Thyroid gland (tissue), 4 donors: ENCODE results near the gene B4GALT4. TPM values are rescaled to one million over a fixed set of nuclear protein-coding genes. Genes with fewer than 3 reads are reported as not detected.
"Not testable (repeated sequence)": the region's sequence is repeated elsewhere in the genome, so short reads cannot be mapped to it uniquely, and the experiment has no call there.

Experiments
- DNase-seq, 2 donors: peaks; one replicate each; pipeline ENCODE4 v3.0.0-alpha.2; 2019
- H3K27ac ChIP-seq, 3 donors: fragments of 200-600 bp; sonication (generic); 1 replicate in 2 of 3; 2 replicates in 1 of 3; pipeline ENCODE4 v1.5.1; 2016 to 2019; ENCODE audit warnings: mild to moderate bottlenecking in 1 of 3, moderate library complexity in 1 of 3
- H3K27me3 ChIP-seq: fragments of 200-600 bp; sonication (generic); one replicate; pipeline ENCODE4 v1.5.1; 2019
- H3K36me3 ChIP-seq, 2 donors: fragments of 200-600 bp; sonication (generic); one replicate each; pipeline ENCODE4 v1.5.1; 2016 to 2019
- H3K4me1 ChIP-seq, 2 donors: fragments of 200-600 bp; sonication (generic); one replicate each; pipeline ENCODE4 v1.5.1; 2017 to 2019
- H3K4me3 ChIP-seq, 3 donors: fragments of 200-600 bp; sonication (generic); replicated peaks in 1 of 3; 1 replicate in 2 of 3; 2 replicates in 1 of 3; pipeline ENCODE4 v1.5.1; 2016; ENCODE audit warnings: mild to moderate bottlenecking in 1 of 3
- H3K9me3 ChIP-seq: fragments of 200-600 bp; sonication (generic); one replicate; pipeline ENCODE4 v1.5.1; 2017
- POLR2A ChIP-seq, 2 donors: fragments of 450-650 bp; IDR thresholded peaks; one replicate each; pipeline ENCODE4 v1.6.1; 2017; ENCODE audit warnings: antibody characterized with exemption in 2 of 2, mild to moderate bottlenecking in 2 of 2, moderate library complexity in 1 of 2
- WGBS, 2 donors: methylation state at CpG; one replicate each; pipeline ENCODE4 v1.1.5; 2017; 5-methylcytosine and 5-hydroxymethylcytosine counted together
- intact Hi-C: fragments of 100-400 bp; cut with DNase I; formaldehyde crosslinking; loops from one replicate; pipeline ENCODE4 v1.15.1; 2023
- total RNA-seq, 4 donors: library from RNA; depleted of rRNA; stranded (reverse); fragments of >200 nt; gene quantifications; one replicate each; pipeline ENCODE4 v1.2.3, GENCODE V29; 2016
- TF ChIP-seq, protein P1 (sequence below), 6 experiments: fragments of 200-600 bp in 3 of 6; fragments of 450-650 bp in 3 of 6; sonication (generic) in 3 of 6; IDR thresholded peaks; one replicate each; pipeline ENCODE4 v1.5.1; 2016 to 2019; ENCODE audit warnings: antibody characterized with exemption in 6 of 6, mild to moderate bottlenecking in 2 of 6, inconsistent platforms in 1 of 6, moderate library complexity in 1 of 6

B4GALT4 gene
- total RNA-seq, 4 donors from 2014 or later = 18.8 to 23.5 (median 21.3) TPM

DNA sequence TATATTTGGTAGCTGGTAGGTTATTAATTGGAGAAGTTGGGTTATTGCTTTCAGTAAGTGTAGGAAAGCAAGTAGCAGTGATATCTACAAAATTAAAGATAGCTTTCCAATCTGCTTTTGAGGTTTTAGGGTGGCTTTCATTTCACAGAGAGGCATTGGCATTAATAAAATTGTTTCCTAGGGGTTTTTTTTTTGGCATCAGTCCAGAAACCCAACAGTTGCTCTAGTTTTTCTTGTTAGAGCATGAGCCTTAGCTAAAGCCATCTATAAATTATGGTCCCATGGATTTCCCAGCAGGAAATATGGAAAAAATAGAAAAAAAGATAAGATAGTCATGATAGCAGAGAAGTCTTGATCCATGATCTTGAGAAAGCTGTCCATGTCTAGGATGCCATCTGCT, 3.0 kb upstream of the B4GALT4 start:
- Histone ChIP-seq H3K4me1 (peaks cover 8 to 17% of the 10 kb centered on the region in 2 donors), H3K36me3 (no peaks in the 10 kb centered on the region), H3K4me3 (no peak overlapping the region), H3K27me3 (no peaks in the 10 kb centered on the region), H3K9me3 (no peaks in the 10 kb centered on the region), H3K27ac (no peak overlapping the region)
- TF ChIP-seq POLR2A (IDR thresholded peaks at IDR 0.05) = no peak
- TF ChIP-seq, protein P1, sequence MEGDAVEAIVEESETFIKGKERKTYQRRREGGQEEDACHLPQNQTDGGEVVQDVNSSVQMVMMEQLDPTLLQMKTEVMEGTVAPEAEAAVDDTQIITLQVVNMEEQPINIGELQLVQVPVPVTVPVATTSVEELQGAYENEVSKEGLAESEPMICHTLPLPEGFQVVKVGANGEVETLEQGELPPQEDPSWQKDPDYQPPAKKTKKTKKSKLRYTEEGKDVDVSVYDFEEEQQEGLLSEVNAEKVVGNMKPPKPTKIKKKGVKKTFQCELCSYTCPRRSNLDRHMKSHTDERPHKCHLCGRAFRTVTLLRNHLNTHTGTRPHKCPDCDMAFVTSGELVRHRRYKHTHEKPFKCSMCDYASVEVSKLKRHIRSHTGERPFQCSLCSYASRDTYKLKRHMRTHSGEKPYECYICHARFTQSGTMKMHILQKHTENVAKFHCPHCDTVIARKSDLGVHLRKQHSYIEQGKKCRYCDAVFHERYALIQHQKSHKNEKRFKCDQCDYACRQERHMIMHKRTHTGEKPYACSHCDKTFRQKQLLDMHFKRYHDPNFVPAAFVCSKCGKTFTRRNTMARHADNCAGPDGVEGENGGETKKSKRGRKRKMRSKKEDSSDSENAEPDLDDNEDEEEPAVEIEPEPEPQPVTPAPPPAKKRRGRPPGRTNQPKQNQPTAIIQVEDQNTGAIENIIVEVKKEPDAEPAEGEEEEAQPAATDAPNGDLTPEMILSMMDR (IDR thresholded peaks at IDR 0.05) = no peak
- DNase-seq = no peak
- intact Hi-C loops = no loop called here

DNA sequence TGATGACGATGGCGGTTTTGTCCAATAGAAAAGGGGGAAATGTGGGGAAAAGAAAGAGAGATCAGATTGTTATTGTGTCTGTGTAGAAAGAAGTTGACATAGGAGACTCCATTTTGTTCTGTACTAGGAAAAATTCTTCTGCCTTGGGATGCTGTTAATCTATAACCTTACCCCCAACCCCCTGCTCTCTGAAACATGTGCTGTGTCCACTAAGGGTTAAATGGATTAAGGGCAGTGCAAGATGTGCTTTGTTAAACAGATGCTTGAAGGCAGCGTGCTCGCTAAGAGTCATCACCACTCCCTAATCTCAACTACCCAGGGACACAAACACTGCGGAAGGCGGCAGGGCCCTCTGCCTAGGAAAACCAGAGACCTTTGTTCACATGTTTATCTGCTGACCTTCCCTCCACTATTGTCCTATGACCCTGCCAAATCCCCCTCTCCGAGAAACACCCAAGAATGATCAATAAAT, 2.4 kb upstream of the B4GALT4 start:
- H3K9me3 ChIP-seq, H3K4me3 ChIP-seq, intact Hi-C loops, H3K27me3 ChIP-seq, H3K27ac ChIP-seq, DNase-seq, H3K36me3 ChIP-seq: not testable (repeated sequence)
- WGBS, 2 donors = 86 to 89% methylated on average over 7 of the region's 7 CpGs
- H3K4me1 ChIP-seq = peaks cover 8 to 18% of the 10 kb centered on the region in 2 donors

DNA sequence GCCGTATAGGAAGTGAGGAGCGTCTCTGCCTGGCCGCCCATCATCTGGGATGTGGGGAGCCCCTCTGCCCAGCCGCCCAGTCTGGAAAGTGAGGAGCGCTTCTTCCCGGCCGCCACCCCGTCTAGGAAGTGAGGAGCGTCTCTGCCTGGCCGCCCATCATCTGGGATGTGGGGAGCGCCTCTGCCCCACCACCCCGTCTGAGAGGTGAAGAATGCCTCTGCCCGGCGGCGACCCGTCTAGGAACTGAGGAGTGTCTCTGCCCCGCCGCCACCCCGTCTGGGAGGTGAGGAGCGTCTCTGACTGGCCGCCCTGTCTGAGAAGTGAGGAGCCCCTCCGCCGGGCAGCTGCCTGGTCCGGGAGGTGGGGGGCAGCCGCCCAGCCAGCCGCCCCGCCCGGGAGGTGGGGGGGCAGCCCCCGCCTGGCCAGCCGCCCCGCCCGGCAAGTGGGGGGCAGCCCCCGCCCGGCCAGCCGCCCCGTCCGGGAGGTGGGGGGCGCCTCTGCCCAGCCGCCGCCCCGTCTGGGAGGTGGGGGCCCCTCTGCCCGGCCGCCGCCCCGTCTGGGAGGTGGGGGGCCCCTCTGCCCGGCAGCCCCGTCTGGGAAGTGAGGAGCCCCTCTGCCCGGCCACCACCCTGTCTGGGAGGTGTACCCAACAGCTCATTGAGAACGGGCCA, 1.8 kb upstream of the B4GALT4 start:
- 96 to 98% methylated on average over 6 to 8 of the region's 49 CpGs for WGBS, 2 donors
- intact Hi-C loops, H3K36me3 ChIP-seq, H3K9me3 ChIP-seq, H3K27ac ChIP-seq, DNase-seq, H3K4me3 ChIP-seq, H3K27me3 ChIP-seq: not testable (repeated sequence)
- H3K4me1 ChIP-seq = peaks cover 8 to 18% of the 10 kb centered on the region in 2 donors

GRCh38 chr3:119240101-119240590, 532 bp downstream of the B4GALT4 start:
- H3K36me3 ChIP-seq = peaks cover 0 to 5% of the 10 kb centered on the region in 2 donors
- no peaks in the 10 kb centered on the region for H3K27me3 ChIP-seq
- H3K4me1 ChIP-seq = peaks cover 13 to 18% of the 10 kb centered on the region in 2 donors
- intact Hi-C loops = no loop called here
- no peak for TF ChIP-seq POLR2A (IDR thresholded peaks at IDR 0.05)
- TF ChIP-seq, protein P1 (IDR thresholded peaks at IDR 0.05) = no peak
- H3K27ac ChIP-seq = peak overlapping the region; percentile 74 to 88 (median 85)
- peak; percentile 6 to 52 for DNase-seq
- peak overlapping the region; percentile 41 to 69 (median 59) for H3K4me3 ChIP-seq
- 5 to 6% methylated on average over 13 to 16 of the region's 16 CpGs for WGBS, 2 donors
- no peaks in the 10 kb centered on the region for H3K9me3 ChIP-seq

GRCh38 chr3:119239206-119239820, 1.4 kb downstream of the B4GALT4 start:
- H3K36me3 ChIP-seq = peaks cover 4 to 10% of the 10 kb centered on the region in 2 donors
- intact Hi-C loops = no loop called here
- WGBS, 2 donors = 57 to 67% methylated on average over 5 of the region's 5 CpGs

More at GRCh38 chr3:119239206-119239820, 1.4 kb downstream of the B4GALT4 start:
- no peak for TF ChIP-seq POLR2A (IDR thresholded peaks at IDR 0.05)
- TF ChIP-seq, protein P1 (IDR thresholded peaks at IDR 0.05) = no peak
- peak overlapping the region in 2 of 3 donors; percentile 74 to 85 for H3K27ac ChIP-seq
- no peak overlapping the region for H3K4me3 ChIP-seq
- no peaks in the 10 kb centered on the region for H3K27me3 ChIP-seq
- DNase-seq = no peak
- peaks cover 13 to 18% of the 10 kb centered on the region in 2 donors for H3K4me1 ChIP-seq
- no peaks in the 10 kb centered on the region for H3K9me3 ChIP-seq
